GM13976 (cell line): ENCODE results near the gene HOMER2.

ENCODE experiments used
- DNase-seq: peaks from one replicate; pipeline ENCODE4 v3.0.0; 2012; ENCODE audit warnings: low spot score
- in situ Hi-C: fragments of 300-500 bp; cut with MboI; formaldehyde crosslinking; loops from one replicate; pipeline ENCODE4 v1.12.0; 2022; ENCODE audit warnings: low sequenced_read_pairs, mixed read lengths, inconsistent platforms; ENCODE audit not compliant: unreplicated experiment
- TF ChIP-seq, protein P1 (sequence below): IDR thresholded peaks from 2 replicates; pipeline ENCODE4 v1.5.1; 2012; ENCODE audit warnings: borderline replicate concordance, mild to moderate bottlenecking; ENCODE audit not compliant: insufficient read depth; ENCODE audit errors: extremely low read depth, missing control alignments, control extremely low read depth

HOMER2 gene

DNA sequence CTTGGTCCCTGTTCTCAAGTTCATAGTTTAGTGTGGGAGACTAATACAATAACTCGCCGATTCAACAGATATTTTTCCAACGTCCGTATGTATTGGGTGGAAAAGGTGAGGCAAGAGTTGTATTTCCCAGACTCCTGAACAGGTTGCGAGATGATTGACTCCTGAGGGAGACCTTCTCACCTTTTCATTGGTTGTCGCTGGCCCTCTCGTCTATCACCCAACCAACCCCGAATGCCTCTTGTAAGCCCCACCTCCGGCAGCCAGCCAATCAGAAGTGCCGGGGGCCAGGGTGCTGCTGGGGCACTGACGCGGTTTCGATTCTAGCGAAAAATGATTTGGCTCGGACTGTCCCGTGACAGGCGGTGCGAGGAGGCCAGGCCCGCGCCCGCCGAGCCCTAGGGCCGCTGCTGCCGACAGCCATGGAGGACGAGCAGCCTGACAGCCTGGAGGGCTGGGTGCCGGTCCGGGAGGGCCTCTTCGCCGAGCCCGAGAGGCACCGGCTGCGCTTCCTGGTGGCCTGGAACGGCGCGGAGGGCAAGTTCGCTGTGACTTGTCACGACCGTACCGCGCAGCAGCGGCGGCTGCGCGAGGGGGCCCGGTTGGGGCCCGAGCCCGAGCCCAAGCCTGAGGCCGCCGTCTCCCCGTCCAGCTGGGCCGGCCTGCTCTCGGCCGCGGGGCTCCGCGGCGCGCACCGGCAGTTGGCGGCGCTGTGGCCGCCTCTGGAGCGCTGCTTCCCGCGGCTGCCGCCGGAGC lies 143.0 kb downstream of the HOMER2 start, which contains the start of gene WHAMM:
WHAMM (plus strand) TSS at position 321 of the 753 bp plus-strand sequence; CDS start at position 420, 99 bp downstream.
- TF ChIP-seq, protein P1, sequence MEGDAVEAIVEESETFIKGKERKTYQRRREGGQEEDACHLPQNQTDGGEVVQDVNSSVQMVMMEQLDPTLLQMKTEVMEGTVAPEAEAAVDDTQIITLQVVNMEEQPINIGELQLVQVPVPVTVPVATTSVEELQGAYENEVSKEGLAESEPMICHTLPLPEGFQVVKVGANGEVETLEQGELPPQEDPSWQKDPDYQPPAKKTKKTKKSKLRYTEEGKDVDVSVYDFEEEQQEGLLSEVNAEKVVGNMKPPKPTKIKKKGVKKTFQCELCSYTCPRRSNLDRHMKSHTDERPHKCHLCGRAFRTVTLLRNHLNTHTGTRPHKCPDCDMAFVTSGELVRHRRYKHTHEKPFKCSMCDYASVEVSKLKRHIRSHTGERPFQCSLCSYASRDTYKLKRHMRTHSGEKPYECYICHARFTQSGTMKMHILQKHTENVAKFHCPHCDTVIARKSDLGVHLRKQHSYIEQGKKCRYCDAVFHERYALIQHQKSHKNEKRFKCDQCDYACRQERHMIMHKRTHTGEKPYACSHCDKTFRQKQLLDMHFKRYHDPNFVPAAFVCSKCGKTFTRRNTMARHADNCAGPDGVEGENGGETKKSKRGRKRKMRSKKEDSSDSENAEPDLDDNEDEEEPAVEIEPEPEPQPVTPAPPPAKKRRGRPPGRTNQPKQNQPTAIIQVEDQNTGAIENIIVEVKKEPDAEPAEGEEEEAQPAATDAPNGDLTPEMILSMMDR, result peak; percentile 47
- in situ Hi-C loops, result no loop called here
- peak; percentile 91 for DNase-seq

DNA sequence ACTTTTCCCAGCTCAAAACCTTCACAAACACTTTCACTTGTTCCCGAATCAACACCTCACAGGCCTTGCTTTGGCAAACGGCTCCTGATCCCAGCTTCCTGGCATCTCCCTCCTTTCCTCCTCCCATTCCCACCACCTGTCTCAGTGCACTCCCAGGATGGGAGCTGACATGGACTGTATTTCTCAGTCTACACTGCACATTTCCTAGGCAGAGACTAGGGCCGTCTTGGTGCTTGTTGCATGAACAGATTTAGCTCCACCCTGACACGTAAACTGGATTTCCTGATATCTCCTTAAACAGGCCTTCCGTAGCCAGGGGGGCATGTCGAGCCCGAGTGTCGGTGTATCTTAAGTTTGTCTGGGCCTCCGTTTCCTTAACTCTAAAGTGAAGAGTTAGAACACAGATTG lies 143.9 kb downstream of the HOMER2 start:
- no peak for DNase-seq
- TF ChIP-seq, protein P1, result no peak
- in situ Hi-C loops, result no loop called here

DNA sequence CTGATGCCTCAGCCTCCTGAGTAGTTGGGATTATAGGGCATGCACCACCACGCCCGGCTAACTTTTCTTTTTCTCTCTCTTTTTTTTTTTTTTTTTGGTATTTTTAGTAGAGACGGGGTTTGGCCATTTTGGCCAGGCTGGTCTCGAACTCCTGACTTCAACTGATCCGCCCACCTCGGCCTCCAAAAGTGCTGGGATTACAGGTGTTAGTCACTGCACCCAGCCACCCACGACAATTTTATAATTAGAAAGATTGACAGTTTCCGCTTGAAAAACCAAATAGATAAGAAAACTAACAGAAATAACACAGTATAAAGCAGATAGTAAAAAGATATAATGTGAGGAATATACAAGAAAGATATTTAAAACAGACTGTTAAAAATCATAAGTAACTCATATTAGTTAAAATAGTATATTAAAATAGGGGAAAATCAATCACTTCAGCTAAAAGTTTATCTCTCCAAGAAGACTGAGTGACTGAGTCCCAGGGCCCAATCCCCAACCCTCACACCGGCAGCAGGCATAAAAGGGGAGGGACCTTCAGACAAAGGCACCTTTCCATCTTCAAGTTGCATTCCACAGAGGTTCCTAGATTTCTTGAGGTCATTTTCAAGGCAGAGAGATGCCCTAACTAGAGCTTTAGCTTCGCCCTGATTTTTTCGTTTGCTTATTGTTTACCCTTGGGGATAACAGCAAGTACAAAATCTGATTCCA lies 144.4 kb downstream of the HOMER2 start:
- in situ Hi-C loops, result no loop called here
- DNase-seq, result no peak
- TF ChIP-seq, protein P1, result no peak

DNA sequence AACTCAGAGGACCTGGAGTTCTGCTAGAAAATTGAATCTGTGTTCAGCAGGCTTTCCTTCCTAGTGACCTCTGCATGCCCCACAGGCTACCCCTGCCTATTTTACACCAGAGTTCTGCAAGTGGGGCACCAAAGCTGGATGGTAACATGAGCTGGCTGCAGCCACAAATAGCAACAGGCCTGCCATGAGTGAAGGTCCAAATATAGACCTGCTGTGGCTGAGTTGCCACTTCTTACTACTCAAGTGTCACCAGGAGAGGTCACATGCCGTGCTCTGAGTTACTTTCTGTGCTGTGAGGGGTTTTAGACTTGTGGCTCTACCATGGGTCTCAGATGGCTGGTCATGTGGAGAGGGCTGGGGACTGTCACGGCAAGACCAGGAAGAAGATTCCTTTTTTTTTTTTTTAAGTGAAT lies 146.5 kb downstream of the HOMER2 start, which contains the start of gene FSD2:
FSD2 (minus strand) TSS at position 76 of the 413 bp plus-strand sequence. CDS start 18,679 bp downstream, outside the sequence.
- DNase-seq, result peak; percentile 45
- in situ Hi-C loops, result no loop called here
- TF ChIP-seq, protein P1, result no peak

DNA sequence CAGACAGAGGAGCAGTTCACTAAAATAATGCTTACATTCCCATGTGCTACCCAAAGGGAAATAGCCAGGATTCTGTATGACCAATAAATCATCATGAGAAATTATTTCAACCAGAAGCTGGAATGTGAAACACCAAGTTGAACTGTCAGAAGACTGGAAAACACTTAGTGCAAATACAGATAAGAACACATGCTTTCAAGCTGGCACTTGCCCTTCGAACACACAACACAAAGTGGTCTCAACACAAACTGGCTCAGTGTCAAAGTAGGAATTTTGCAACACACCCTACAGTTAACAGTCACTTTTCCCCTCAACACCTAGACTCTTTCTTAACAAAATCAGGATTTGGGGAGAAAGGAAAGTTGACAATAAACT lies 148.0 kb downstream of the HOMER2 start:
- TF ChIP-seq, protein P1, result no peak
- DNase-seq, result no peak
- in situ Hi-C loops, result no loop called here

DNA sequence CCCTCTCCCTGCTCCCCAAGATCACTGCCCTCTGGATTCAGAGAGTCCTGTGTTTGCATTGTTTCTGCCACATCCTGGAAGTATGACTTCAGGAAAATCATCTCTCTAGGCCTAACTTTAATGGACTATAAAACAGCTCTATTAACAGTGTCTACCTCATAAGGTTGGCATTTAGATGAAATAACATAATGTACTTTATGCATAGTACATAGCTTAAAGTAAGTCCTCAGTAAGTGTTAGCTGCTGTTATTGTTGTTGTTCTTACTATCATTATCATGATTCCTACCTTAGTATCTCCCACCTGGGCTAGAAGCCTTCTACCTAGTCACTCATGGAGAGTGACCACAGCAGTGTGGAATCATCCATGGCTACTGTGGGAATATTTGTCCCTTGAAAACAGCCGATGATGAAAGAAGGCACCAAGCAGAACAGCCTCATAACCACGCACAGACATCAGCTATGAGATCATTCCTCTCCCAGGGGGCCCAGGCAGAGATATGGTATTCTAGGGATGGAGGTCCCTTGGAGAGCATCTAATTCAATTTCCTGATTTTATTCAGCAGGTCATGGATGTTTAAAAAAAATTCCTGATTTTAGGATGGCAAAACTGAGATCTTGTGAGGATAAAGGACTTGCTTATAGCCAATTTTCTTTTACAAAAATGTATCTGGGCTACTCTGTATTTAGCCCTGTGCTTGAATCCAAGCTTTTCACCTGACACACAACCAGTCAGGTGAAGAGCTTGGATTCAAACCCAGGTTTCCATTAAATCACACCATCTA lies 148.5 kb downstream of the HOMER2 start:
- in situ Hi-C loops, result no loop called here
- TF ChIP-seq, protein P1, result no peak
- DNase-seq, result no peak
